HG02943 (cell line): Measurements from ENCODE around the gene GTPBP10.

Source experiments
- ATAC-seq: cut with Tn5 transposase; IDR thresholded peaks from one replicate; pipeline ENCODE4 v1.9.1; 2021; ENCODE audit warnings: mild to moderate bottlenecking, low read depth, moderate library complexity; ENCODE audit not compliant: unreplicated experiment

Gene GTPBP10

DNA sequence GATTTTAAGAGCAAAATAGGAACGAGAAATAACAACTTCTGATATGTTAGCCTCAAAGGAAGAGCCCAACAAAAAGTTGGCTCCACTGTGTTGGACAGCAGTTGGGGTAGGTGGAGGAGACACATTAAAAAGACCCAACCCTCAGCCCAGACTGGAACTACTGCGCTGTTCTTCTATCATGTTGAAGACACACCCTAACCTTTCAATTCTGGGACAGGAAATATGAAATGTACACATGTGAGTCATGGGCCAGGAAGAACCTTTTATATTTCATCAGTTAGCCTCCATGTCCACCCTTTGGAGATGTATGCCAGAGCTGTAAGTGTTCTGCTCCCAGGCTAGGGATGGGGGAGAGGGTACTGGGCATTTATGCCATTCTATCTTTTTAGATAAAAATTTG, 78.9 kb downstream of the GTPBP10 start:
- ATAC-seq: no peak

DNA sequence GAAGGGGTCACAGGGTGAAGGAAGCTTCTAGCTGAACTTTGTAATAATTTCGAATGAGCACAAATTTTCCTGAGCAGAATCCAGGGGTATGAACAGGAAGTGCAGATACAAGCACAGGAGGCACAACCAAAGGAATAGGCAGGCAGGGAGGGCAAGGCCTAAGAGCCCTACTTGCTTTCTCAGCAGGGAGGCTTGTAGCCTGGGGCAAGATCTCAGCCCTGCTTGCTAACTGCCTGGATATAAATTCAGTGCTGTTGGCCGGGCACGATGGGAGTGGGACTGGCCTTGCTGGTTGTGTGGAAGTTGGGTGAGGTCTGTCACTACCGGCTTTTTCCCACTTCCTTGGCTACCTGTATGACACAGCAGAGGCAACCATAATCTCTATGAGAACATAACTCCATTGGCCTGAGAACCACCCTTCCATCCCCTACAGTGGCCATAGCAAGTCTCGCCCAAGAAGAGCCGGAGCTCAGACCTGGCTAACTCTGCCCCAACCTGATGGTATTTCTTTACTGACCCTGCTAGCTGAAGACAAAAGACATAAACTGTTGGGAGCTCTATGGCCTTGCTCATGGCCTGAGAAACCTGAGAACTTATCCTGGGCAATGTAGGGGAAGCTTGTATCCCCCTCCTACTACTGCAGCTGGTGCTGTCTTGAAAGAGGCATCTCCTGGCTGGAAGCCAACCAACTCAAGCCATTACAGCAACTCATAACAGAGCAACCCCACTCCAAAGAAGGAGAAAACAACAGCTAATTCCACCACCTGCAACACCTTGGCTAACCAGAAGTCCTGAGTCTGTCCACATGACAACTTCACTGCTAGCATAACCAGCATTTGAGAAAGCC, 84.3 kb downstream of the GTPBP10 start:
- no peak for ATAC-seq

GRCh38 chr7:90432752-90433151, 86.2 kb downstream of the GTPBP10 start:
- no peak for ATAC-seq

GRCh38 chr7:90433221-90433620, 86.7 kb downstream of the GTPBP10 start:
- ATAC-seq: no peak
